HG02840 (cell line): Measurements from ENCODE around the gene AFF2.
"Not testable (repeated sequence)": the region's sequence is repeated elsewhere in the genome, so short reads cannot be mapped to it uniquely, and the experiment has no call there.

Source experiments
- ATAC-seq: cut with Tn5 transposase; IDR thresholded peaks from one replicate; pipeline ENCODE4 v1.9.1; 2021; ENCODE audit warnings: mild to moderate bottlenecking, moderate library complexity, moderate number of reproducible peaks; ENCODE audit not compliant: unreplicated experiment, low FRiP score

Gene AFF2

DNA sequence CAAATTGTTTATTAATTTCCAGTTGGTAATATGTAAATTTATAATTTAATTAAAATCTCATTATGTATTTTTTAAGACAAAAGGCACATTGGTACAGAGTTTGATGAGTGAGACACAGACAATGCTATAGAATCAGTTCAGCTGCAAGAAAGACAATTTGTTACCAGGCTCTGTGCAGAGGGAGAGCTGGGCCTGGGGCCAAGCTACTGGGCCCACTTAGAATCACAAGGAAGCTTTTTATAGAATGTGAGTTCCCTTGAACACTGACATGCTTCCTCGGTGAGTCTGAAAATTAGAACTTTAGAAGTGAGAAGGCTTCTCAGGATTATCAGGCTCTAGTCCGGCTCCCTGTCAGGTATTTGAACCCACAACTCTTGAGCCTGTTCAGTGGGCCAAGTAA, 129.0 kb downstream of the AFF2 start:
- ATAC-seq, result no peak

GRCh38 chrX:148632444-148632843, 132.0 kb downstream of the AFF2 start:
- ATAC-seq, result no peak

- ATAC-seq, result no peak
Measured at GRCh38 chrX:148633218-148633908, 132.9 kb downstream of the AFF2 start.

GRCh38 chrX:148634591-148634990, 134.2 kb downstream of the AFF2 start:
- ATAC-seq, result no peak

DNA sequence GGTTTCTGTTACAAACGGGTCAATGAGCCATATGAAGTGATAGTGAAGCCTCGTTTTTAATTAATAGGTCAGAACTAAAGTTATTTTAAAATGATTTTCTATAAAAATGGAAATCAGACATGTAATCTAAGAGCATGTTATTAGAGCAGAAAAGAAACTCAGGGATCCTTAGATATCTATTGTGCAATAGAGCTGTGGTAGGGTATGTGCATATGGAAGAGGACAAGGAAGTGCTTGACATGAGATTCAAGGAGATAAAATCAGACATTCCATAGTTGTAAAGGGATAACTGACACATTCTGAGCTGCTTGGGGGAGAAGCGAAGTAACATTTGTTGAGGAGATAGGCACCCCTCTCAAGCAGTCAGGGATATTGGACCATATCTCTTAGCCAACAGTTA, 143.0 kb downstream of the AFF2 start:
- no peak for ATAC-seq

- no peak for ATAC-seq
Measured at GRCh38 chrX:148647651-148648050, 147.2 kb downstream of the AFF2 start.

- ATAC-seq, result no peak
Measured at GRCh38 chrX:148649145-148649795, 148.9 kb downstream of the AFF2 start.

GRCh38 chrX:148658115-148658730, 157.8 kb downstream of the AFF2 start:
- ATAC-seq, result no peak

- no peak for ATAC-seq
Measured at GRCh38 chrX:148659481-148659880, 159.1 kb downstream of the AFF2 start.

GRCh38 chrX:148661035-148661434, 160.6 kb downstream of the AFF2 start:
- ATAC-seq, result no peak

GRCh38 chrX:148662014-148662413, 161.6 kb downstream of the AFF2 start:
- no peak for ATAC-seq

GRCh38 chrX:148664171-148664570, 163.8 kb downstream of the AFF2 start:
- ATAC-seq, result no peak

DNA sequence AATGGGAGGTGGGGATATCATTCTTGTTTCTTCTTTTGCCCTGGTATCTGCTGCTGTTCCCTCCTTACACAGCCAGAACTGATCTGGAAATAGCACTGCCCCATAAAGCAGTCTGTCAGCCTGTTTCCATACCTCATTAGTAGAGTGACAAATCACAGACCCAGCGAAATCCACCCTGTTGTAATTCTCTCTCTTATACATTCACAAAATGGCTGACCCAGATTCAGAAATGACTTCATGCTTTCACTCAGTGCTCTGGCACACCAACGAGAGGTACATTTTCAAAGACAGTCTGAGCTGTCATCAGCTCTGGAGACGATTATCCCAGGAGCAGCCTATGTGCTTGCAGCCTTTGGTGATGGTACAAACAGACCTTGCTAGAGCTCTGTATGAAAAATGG, 164.6 kb downstream of the AFF2 start:
- ATAC-seq, result no peak

DNA sequence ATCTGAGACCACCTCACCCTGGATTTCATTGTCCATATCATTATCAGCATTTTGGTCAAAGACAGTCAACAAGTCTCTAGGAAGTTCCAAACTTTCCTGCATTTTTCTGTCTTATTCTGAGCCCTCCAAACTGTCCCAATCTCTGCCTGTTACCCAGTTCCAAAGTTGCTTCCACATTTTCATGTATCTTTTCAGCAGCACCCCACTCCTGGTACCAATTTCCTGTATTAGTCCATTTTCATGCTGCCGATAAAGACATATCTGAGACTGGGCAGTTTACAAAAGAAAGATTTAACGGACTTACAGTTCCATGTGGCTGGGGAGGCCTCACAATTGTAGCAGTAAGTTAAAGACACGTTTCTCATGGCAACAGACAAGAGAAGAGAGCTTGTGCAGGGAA, 168.8 kb downstream of the AFF2 start:
- ATAC-seq, result not testable (repeated sequence)

DNA sequence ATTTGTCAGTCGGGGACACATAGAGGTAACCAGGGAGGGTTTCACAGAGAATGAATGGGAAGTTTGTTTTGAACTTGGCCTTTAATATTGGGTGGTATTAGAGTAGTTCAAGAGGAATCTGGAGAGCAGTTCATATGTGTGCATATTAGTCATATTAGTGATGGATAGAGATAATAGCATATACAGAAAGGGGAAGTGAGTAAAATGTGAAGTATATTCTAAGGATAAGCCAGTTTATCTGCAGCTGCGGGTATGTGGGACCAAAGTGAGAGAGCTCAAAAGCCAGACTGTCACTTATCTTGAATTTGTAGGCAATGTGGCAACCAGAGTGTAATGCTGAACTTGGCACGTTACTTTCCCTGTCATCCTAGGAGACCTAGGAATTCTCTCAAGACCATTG, 169.9 kb downstream of the AFF2 start:
- ATAC-seq, result no peak

DNA sequence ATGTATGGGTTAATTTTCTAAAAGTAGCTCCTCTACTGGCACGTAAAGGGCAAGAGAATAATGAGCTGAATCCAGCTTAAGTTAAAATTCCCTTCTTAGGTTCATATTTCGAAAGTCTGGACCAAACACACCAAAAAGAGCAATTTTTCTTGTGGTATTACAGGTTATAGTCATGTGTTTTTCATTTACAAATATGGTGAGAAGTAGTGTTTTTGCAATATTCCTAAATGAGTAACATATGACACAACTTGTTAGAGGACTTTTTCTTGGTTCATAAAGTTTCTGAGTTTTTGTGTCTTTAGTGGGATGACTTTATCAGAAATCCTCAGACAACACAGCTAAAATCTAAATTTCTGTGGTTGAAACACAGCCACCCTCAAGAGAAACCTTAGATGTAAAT, 172.1 kb downstream of the AFF2 start:
- ATAC-seq, result no peak

GRCh38 chrX:148681605-148682004, 181.2 kb downstream of the AFF2 start:
- ATAC-seq, result no peak

DNA sequence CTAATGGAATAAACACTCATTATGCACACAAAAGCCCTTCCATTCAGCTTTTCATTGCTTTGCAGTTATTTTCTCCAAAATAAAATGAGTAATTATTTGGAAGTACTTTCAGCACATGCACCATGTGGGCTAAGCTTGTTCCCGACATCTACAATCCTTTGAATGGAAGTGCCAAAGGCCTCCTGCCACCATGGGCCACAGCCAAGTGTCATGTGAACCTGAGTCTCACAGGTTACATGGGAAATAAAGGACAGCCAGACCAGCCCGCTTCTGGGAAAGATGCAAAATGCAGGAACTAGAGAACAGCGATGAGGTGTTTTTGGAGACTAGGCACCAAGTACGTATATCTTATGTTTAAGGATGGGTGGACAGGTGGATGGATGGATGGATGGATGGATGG, 181.8 kb downstream of the AFF2 start:
- ATAC-seq, result no peak

DNA sequence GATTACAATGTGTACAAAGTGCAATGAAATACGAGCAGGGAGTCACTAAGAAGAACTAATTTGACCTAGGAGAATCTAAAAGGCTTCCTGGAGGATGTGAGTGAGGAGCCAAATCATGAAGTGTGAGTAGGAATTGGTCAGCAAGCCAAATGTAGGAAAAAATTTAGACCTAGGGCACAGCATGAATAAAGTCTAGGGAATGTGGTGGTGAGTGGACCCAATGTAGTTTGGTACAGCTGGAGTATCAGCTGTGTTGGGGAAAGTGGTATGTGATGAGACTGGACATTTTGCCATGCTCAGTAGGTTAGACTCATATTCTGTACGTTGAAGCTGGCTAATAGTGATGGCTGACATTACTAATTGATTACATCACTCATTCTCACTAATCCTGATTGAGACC, 191.0 kb downstream of the AFF2 start:
- ATAC-seq, result no peak

- ATAC-seq, result no peak
Measured at GRCh38 chrX:148695255-148695654, 194.8 kb downstream of the AFF2 start.

DNA sequence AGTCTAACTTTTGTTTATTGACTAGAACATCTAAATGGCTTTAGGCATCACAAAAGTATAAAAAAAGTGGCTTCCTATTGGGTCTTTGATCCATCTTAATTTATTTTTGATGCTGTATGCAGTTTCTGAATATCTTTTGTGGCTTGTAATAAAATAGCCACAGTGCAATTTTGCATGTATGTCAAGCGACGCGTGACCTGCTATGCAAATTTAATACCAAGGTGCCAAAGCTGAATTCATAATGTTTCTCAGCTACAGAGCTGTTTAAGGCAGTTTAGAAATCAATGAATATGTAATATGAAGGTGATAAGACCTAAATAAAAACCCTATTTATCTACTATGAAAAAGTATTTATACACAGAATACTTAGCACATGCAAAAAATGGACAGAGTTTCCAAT, 197.8 kb downstream of the AFF2 start:
- no peak for ATAC-seq

DNA sequence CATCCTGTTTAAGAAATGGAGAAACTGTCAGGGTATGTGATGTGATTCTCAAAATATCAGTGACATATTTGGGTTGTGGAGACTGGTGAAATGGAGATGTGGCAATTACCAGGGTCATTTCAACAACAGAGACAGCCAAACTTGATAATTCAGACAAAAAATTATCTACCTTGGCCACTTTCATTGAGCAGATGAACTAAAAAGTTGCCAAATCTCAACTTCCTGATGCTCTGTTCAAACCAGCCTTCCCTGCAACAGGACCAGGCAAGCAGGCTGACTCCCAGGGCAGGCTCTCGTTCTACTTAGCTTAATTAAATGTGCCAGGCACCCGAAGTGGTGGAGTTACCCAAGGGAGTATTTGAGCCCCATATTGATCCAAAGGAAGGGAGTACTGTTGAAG, 199.6 kb downstream of the AFF2 start:
- ATAC-seq, result no peak
